Measurements from ENCODE around the gene RNFT2.
"Not testable (repeated sequence)": the region's sequence is repeated elsewhere in the genome, so short reads cannot be mapped to it uniquely, and the experiment has no call there.

Gene RNFT2

DNA sequence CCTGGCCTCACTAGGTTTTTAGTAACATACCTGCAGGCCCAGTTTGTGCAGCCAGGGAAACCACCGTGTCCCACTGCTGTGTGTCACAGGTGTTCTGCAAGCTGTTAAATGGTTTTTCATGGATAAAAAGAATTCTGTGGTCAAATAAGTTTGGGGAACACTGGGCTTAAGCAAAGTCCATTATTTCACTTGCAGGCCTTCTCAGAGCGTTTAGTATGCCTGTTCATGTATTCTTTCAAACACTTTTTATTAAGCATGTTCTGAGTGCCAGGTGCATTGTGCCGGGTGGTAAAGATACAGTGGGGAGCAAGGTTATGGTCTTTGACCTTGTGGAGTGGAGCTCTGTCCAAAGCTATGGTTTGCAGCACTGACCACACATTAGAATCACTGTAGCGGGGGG lies 7.4 kb downstream of the RNFT2 start:
- no peak for DNase-seq

- no peak for DNase-seq
Observed at GRCh38 chr12:116749884-116750283, 11.8 kb downstream of the RNFT2 start.

GRCh38 chr12:116750298-116750697 lies 12.2 kb downstream of the RNFT2 start:
- DNase-seq, result no peak

- not testable (repeated sequence) for DNase-seq
Observed at GRCh38 chr12:116754097-116754496, 16.0 kb downstream of the RNFT2 start.

DNA sequence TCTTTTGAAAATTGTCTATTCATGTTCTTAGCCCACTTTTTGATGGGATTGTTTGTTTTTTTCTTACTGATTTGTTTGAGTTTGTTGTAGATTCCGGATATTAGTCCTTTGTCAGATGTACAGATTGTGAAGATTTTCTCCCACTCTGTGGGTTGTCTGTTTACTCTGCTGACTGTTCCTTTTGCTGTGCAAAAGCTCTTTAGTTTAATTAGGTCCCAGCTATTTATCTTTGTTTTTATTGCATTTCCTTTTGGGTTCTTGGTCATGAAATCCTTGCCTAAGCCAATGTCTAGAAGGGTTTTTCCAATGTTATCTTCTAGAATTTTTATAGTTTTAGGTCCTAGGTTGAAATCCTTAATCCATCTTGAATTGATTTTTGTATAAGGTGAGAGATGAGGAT lies 16.7 kb downstream of the RNFT2 start:
- DNase-seq, result not testable (repeated sequence)

DNA sequence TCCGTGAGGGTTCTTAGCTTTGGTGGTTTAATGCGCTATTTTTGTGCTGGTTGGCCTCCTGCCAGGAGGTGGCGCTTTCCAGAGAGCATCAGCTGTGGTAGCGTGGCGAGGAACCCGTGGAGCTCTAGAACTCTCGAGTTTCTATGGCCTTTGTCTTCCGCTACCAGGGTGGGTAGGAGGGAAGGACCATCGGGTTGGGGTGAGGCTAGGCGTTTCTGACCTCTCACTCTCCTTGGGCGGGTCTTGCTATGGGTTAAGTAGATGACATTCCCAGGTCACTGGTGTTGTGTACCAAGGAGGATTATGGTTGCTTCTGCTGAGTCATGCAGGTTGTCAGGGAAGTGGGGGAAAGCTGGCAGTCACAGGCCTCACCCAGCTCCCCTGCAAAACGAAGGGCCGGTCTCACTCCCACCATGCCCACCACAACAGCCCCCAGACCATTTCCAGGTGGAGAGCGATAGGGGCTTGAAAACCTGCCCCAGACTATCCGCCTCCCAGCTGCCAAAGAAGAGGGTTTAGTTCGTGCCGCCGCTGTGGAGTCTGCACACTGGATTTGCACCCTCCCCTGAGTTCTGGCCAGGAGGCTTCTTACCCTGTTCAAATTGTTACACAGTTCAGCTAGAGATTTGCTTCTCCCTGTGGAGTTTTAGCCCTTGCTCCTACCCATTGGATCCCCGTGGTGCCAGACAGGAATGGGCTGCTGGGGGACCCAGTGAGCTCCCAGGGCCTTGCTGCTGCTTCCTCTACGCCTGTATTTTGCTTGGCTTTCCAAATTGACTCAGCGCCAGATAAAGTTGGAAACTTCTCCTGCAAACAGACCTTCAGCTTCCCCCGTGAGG lies 21.9 kb downstream of the RNFT2 start:
- DNase-seq, result no peak

- no peak for DNase-seq
Observed at GRCh38 chr12:116760622-116761020, 22.5 kb downstream of the RNFT2 start.

DNA sequence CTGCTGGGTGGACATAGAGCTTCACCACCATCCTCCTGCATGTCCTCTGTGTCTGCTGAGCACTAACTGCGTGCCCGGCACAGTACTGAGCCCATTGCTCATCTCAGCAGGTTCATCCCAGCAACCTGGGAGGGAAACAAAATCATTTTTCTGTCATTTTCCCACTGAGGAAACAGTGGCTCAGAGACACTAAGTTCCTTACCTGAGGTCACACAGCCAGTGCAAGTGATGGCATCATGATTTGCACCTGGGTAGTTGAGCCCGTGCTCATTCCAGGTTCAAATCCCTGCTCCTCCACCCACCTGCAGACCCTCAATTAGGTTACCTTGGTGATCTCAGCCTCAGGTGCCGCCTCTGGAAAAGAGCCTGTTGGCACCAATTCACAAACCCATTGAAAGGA lies 23.4 kb downstream of the RNFT2 start:
- DNase-seq, result no peak

GRCh38 chr12:116765271-116765670 lies 27.2 kb downstream of the RNFT2 start:
- no peak for DNase-seq

GRCh38 chr12:116766285-116766684 lies 28.2 kb downstream of the RNFT2 start:
- no peak for DNase-seq

- no peak for DNase-seq
Observed at GRCh38 chr12:116766746-116767145, 28.6 kb downstream of the RNFT2 start.

GRCh38 chr12:116771651-116772050 lies 33.5 kb downstream of the RNFT2 start:
- DNase-seq, result no peak

DNA sequence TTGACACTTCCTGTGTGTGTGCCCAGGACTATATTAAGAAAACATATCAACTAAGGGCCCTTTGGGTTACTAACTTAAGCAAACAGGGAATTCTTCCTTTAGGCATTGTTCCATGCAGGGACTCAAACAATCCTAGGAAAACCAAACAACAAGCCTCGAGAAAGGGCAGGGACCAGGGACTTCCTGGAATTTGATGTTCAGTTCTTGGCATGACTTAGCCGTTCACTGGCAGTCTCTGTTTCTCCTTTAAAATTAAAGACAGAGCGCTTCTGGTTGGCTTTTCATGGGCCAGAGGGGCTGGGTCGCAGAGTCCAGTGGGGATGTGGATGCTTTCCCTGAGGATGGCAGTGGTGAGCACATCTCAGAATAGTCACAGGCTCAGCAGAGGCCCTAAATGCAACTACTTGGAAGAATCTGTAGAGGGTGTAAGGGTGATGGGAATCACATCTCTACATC lies 35.2 kb downstream of the RNFT2 start:
- DNase-seq, result no peak

DNA sequence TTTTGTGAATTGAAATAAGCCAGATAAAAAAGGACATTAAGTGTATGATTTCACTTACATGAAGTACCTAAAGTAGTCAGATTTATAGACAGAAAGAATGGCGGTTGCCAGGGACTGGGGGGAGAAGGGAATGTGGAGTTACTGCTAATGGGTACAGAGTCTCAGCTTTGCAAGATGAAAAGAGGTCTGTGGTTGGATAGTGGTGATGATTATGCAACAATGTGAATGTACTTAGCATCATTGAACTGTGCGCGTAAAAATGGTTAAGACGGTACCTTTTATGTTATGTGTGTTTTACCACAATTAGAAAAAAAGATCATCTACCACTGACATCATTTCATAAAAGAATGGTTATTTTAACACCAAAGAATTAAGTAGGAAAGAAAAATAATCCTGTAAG lies 35.9 kb downstream of the RNFT2 start:
- DNase-seq, result no peak

- DNase-seq, result no peak
Observed at GRCh38 chr12:116777245-116777644, 39.1 kb downstream of the RNFT2 start.

DNA sequence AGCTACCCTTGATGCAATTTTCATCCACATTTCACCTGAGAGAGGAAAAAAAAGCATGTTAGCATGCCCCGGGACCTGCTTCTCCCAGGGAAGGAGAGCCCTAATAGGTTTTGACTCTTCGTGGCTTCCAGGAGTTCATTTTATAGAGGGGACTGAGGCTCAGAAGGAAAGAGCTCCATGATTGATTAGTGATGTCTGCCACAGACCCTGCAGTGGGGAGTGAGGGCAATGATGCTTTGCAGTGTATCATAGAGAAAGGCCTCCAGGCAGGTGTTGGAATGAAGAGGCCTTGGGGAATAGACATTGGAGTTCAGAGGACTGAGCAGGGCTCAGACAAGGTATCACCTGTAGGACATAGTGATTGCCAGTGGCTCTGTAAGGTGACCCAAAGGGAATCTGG lies 41.5 kb downstream of the RNFT2 start:
- DNase-seq, result no peak

- no peak for DNase-seq
Observed at GRCh38 chr12:116780942-116781341, 42.8 kb downstream of the RNFT2 start.

GRCh38 chr12:116783525-116784237 lies 45.6 kb downstream of the RNFT2 start:
- no peak for DNase-seq

DNA sequence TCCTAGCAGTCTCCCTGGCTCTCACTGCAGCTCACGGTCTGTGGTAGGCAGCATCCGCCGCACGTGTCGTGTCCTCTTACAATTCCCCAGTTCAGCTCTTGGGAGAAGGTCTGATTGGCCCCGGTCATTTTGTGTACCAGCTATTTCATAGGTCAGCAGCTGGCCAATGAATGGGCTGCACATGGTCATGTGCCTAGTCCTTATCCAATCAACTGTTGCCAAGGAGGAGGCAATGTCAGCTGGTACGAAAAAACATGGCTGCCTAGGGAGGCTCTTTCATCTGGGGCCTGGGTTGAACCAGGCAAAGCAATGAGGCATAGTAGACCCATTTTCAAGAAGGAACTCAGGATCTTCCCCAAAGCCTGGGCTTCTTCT lies 46.1 kb downstream of the RNFT2 start:
- no peak for DNase-seq

- DNase-seq, result not testable (repeated sequence)
Observed at GRCh38 chr12:116789562-116789961, 51.4 kb downstream of the RNFT2 start.

GRCh38 chr12:116790066-116790465 lies 52.0 kb downstream of the RNFT2 start:
- no peak for DNase-seq

DNA sequence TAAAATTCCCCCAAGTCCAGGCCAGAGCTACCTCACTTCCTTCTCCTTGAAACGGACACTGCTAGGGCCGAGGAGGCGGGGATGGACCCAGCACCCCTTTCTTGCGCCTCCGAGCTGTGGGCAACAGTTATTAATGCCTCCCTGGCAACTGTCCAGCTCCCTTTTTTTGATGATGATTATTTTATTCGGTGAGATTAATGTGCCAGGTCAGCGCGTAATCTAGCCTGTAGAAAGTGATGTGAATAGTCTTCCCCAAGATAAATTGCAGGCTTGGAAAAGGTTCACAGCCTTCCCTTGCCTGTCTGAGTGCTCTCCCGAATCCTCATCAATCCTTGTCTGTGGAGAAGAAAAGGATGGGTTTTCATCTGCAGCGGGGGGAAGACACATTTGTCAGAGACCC lies 54.3 kb downstream of the RNFT2 start:
- no peak for DNase-seq

DNA sequence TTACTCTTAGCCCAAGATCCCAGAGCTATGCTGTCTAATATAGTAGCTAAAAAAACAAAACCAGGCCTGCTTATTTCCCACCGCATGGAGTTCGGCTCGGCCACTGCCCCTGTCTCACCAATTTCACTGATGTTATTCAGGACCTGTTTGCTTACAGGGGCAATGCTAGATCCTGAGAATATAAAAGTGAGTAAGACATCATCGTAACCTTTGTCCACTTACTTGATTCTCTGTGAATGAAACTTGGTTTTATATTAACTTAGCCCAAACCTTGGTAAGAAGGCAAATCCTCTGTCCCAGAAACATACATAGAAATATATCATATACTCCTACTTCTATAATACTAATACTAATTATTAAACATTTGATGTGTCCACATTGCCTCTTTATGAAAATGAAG lies 56.6 kb downstream of the RNFT2 start:
- DNase-seq, result no peak

DNA sequence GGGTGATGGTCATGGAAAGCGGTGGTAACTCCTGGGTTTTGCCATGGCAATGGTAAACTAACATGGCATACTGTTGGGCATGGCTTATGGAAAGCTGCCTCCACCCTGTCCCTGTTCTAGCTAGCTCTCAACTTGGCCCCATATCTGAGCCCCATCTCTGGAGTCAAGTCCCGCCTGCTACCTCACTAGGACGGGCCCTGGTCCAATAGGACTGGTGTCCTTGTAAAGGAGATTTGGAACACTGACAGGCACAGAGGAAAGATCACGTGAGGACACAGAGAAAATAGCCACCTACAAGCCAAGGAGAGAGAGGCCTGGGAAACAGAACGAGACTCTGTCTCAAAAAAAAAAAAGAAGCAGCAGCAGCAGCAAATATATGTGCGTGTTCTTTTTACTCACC lies 59.8 kb downstream of the RNFT2 start:
- DNase-seq, result no peak
